SK-N-SH (cell line): Measurements from ENCODE around the gene GNB1L.

Source experiments
- NFIC ChIP-seq: IDR thresholded peaks from 2 replicates; pipeline ENCODE4 v1.4.0; 2012; ENCODE audit warnings: borderline replicate concordance
- SMC3 ChIP-seq: IDR thresholded peaks from 2 replicates; pipeline ENCODE4 v1.6.1; 2012; ENCODE audit warnings: low read depth, low read length, improper control_type of control experiment
- TF ChIP-seq, protein P1 (sequence below): fragments of 200-600 bp; sonication (generic); IDR thresholded peaks from 2 replicates; pipeline ENCODE4 v1.6.1; 2017; ENCODE audit warnings: antibody characterized with exemption, mild to moderate bottlenecking, moderate library complexity
- TF ChIP-seq, protein P2 (sequence below): fragments of 150-350 bp; IDR thresholded peaks from 2 replicates; pipeline ENCODE4 v1.6.1; 2017; ENCODE audit warnings: antibody characterized with exemption, low read length, low read depth, borderline replicate concordance

DNA sequence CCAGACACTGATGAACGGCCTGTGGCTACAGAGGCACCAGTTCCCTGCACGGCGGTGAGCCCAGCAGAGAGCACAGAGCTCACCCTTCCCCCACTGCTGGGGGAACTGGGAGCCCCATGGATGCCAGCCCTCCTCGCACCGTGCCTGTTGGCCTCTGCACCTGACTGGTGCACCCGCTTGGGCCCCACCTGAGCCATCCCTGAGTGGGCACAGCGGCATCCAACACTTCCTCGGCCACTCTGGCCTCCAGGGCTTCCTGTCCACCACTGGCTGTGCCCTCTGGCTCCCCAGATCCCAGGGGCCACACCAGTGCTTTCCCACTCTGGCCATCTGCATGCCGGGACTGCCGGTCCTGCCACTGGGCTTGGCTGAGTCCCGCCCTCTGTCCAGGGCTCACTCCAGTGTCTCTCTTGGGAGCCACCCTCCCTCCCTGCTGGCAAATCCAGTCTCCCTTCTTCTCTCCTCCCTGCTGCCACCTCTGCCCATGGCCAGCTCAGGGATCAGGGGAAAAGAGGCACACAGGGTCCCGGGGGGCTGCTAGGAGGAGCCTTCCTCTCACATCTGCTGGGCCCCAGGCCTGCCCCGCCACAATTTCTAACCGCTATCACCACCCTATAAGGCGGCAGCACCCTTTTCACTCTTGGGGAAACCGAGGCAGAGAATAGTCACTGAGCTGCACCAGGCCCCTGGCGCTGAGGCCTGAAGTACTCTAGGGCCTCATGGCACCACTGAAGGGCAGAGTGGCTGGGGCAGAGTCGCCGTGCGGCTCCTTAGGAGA is 33.0 kb downstream of the GNB1L start:
- TF ChIP-seq, protein P1, sequence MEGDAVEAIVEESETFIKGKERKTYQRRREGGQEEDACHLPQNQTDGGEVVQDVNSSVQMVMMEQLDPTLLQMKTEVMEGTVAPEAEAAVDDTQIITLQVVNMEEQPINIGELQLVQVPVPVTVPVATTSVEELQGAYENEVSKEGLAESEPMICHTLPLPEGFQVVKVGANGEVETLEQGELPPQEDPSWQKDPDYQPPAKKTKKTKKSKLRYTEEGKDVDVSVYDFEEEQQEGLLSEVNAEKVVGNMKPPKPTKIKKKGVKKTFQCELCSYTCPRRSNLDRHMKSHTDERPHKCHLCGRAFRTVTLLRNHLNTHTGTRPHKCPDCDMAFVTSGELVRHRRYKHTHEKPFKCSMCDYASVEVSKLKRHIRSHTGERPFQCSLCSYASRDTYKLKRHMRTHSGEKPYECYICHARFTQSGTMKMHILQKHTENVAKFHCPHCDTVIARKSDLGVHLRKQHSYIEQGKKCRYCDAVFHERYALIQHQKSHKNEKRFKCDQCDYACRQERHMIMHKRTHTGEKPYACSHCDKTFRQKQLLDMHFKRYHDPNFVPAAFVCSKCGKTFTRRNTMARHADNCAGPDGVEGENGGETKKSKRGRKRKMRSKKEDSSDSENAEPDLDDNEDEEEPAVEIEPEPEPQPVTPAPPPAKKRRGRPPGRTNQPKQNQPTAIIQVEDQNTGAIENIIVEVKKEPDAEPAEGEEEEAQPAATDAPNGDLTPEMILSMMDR: no peak
- TF ChIP-seq, protein P2, sequence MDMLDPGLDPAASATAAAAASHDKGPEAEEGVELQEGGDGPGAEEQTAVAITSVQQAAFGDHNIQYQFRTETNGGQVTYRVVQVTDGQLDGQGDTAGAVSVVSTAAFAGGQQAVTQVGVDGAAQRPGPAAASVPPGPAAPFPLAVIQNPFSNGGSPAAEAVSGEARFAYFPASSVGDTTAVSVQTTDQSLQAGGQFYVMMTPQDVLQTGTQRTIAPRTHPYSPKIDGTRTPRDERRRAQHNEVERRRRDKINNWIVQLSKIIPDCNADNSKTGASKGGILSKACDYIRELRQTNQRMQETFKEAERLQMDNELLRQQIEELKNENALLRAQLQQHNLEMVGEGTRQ: no peak
- TF ChIP-seq NFIC (no peak), SMC3 (no peak)
